Hepatocyte (in vitro differentiated cells): Measurements from ENCODE around the gene CHST15.

ENCODE experiments used
- EZH2 ChIP-seq: fragments of 200-600 bp; sonication (generic); IDR thresholded peaks from 2 replicates; pipeline ENCODE4 v1.6.1; 2016; ENCODE audit warnings: antibody characterized with exemption, mild to moderate bottlenecking, borderline replicate concordance
- TF ChIP-seq, protein P1 (sequence below): fragments of 200-600 bp; sonication (generic); IDR thresholded peaks from 2 replicates; pipeline ENCODE4 v1.5.1; 2016; ENCODE audit warnings: antibody characterized with exemption, mild to moderate bottlenecking; ENCODE audit not compliant: poor library complexity

DNA sequence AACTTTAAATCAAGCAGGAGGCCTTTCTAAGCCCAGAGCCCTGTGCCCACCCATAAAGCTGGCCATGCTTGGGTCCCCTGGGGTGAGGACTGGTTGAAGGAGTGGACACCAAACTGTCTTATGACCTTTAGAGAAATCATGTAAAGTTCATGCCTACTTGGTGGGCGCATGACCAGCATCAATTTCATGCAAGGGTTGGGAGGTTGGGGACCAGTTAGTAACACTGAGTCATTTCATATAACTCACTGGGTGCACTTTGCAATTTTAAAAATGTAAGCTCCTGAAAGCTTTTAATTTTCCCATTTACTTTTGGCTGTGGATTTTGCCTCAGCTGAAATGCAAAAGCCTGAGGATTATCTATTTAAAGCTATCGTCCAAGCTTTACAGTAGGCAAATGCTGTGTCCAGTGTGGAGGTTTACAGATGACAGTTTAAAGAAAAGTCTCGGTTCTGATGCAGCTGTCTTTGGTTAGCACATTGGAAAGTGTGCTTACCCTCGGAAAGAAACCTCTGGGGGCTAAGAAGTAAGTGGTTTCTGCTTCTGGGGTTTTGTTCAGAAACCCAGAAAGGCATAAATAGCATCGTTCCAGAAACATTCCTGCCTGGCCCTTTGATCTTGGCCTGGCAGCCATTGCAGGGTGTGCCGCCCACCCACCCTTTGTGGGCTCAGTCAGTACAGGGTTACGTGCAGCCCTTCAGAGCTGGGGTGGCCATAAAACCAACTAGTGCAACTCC lies 48.8 kb upstream of the CHST15 start:
- TF ChIP-seq, protein P1, sequence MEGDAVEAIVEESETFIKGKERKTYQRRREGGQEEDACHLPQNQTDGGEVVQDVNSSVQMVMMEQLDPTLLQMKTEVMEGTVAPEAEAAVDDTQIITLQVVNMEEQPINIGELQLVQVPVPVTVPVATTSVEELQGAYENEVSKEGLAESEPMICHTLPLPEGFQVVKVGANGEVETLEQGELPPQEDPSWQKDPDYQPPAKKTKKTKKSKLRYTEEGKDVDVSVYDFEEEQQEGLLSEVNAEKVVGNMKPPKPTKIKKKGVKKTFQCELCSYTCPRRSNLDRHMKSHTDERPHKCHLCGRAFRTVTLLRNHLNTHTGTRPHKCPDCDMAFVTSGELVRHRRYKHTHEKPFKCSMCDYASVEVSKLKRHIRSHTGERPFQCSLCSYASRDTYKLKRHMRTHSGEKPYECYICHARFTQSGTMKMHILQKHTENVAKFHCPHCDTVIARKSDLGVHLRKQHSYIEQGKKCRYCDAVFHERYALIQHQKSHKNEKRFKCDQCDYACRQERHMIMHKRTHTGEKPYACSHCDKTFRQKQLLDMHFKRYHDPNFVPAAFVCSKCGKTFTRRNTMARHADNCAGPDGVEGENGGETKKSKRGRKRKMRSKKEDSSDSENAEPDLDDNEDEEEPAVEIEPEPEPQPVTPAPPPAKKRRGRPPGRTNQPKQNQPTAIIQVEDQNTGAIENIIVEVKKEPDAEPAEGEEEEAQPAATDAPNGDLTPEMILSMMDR = no peak
- no peak for TF ChIP-seq EZH2
